B cell (primary cell): ENCODE measurements around the gene OXA1L. TPM values are rescaled to one million over a fixed set of nuclear protein-coding genes. Genes with fewer than 3 reads are reported as not detected.

Experiments
- ATAC-seq: fragments of 200-7000 bp; cut with Tn5 transposase; one replicate; pipeline ENCODE4 v1.10.0; 2021; ENCODE audit warnings: low read depth, mild to moderate bottlenecking, moderate number of reproducible peaks, moderate library complexity
- CTCF ChIA-PET: fragments of 350-600 bp; sonication (Branson Sonifier 250); formaldehyde crosslinking; loops from one replicate; lab custom pipeline; 2021; ENCODE audit warnings: antibody characterized with exemption, inconsistent platforms; lab: Charles Lee
- POLR2A ChIA-PET: fragments of 350-600 bp; sonication (Branson Sonifier 250); formaldehyde crosslinking; loops from one replicate; lab custom pipeline; 2021; ENCODE audit warnings: antibody characterized with exemption; lab: Charles Lee
- DNase-seq: peaks from one replicate; pipeline ENCODE4 v3.0.0; 2013
- H2AFZ ChIP-seq: 2 replicates; pipeline ENCODE4 v1.6.1; 2012; ENCODE audit warnings: mild to moderate bottlenecking, low read depth, low read length; ENCODE audit not compliant: insufficient read depth, poor library complexity, severe bottlenecking
- H3K27ac ChIP-seq, 2 donors: 1 replicate in 1 of 2; 2 replicates in 1 of 2; pipeline ENCODE4 v1.5.1; 2012 to 2013; ENCODE audit warnings: low read length in 2 of 2, mild to moderate bottlenecking in 2 of 2, moderate library complexity in 1 of 2
- H3K27me3 ChIP-seq, 4 experiments: fragments of 200-600 bp in 1 of 4; sonication (generic) in 1 of 4; replicated peaks in 1 of 4; 1 replicate in 2 of 4; 2 replicates in 2 of 4; pipeline versions ENCODE4 v1.6.1 to v1.7.0; 2013 to 2016; ENCODE audit warnings: low read length in 3 of 4, mild to moderate bottlenecking in 2 of 4, mixed read lengths in 1 of 4, moderate library complexity in 1 of 4; ENCODE audit not compliant: insufficient read depth in 4 of 4, control insufficient read depth in 3 of 4; ENCODE audit errors: control extremely low read depth in 1 of 4
- H3K36me3 ChIP-seq, 2 experiments: replicated peaks in 1 of 2; 1 replicate in 1 of 2; 2 replicates in 1 of 2; pipeline versions ENCODE4 v1.6.1 to v1.7.1; 2013; ENCODE audit warnings: low read length in 1 of 2; ENCODE audit not compliant: insufficient read depth in 2 of 2, control insufficient read depth in 1 of 2; ENCODE audit errors: control extremely low read depth in 1 of 2, extremely low read depth in 1 of 2
- H3K4me1 ChIP-seq, 2 donors: fragments of 200-600 bp in 1 of 2; sonication (generic) in 1 of 2; 1 replicate in 1 of 2; 2 replicates in 1 of 2; pipeline versions ENCODE4 v1.5.1 to v1.6.1; 2013 to 2017; ENCODE audit warnings: low read length in 2 of 2; ENCODE audit not compliant: control insufficient read depth in 2 of 2, insufficient read depth in 2 of 2
- H3K4me2 ChIP-seq: replicated peaks from 2 replicates; pipeline ENCODE3; 2012; ENCODE audit warnings: mild to moderate bottlenecking, low read depth, low read length; ENCODE audit not compliant: poor library complexity, severe bottlenecking
- H3K4me3 ChIP-seq, 5 experiments: fragments of 200-600 bp in 1 of 5; sonication (generic) in 1 of 5; 1 replicate in 3 of 5; 2 replicates in 2 of 5; pipeline versions ENCODE4 v1.5.1 to v1.7.0; 2011 to 2016; ENCODE audit warnings: low read length in 4 of 5, mild to moderate bottlenecking in 4 of 5, low read depth in 2 of 5, control low read depth in 1 of 5, moderate library complexity in 1 of 5; ENCODE audit not compliant: insufficient read depth in 1 of 5; ENCODE audit errors: control extremely low read depth in 1 of 5, extremely low read depth in 1 of 5
- H3K79me2 ChIP-seq: fragments of 200-600 bp; sonication (generic); one replicate; pipeline ENCODE4 v1.6.0; 2016; ENCODE audit warnings: low read length; ENCODE audit not compliant: control insufficient read depth, insufficient read depth
- H3K9ac ChIP-seq: fragments of 200-600 bp; sonication (generic); 2 replicates; pipeline ENCODE4 v1.6.1; 2017; ENCODE audit warnings: mild to moderate bottlenecking, low read length, moderate library complexity
- H3K9me3 ChIP-seq, 3 donors: one replicate each; pipeline versions ENCODE4 v1.6.1 to v1.7.1; 2013; ENCODE audit warnings: low read length in 2 of 3; ENCODE audit not compliant: control insufficient read depth in 2 of 3, insufficient read depth in 1 of 3; ENCODE audit errors: control extremely low read depth in 1 of 3
- H4K20me1 ChIP-seq: 2 replicates; pipeline ENCODE4 v1.6.0; 2012; ENCODE audit warnings: mild to moderate bottlenecking, low read length; ENCODE audit not compliant: insufficient read depth, control insufficient read depth, poor library complexity, severe bottlenecking
- H3K27ac Mint-ChIP-seq: one replicate; pipeline ENCODE4 v1.8.0; 2021; ENCODE audit warnings: mixed read lengths
- H3K27me3 Mint-ChIP-seq: one replicate; pipeline ENCODE4 v1.8.0; 2021; ENCODE audit warnings: mixed read lengths
- H3K4me1 Mint-ChIP-seq: one replicate; pipeline ENCODE4 v1.8.0; 2021; ENCODE audit warnings: mixed read lengths
- H3K4me3 Mint-ChIP-seq: one replicate; pipeline ENCODE4 v1.8.0; 2021; ENCODE audit warnings: mixed read lengths
- H3K9me3 Mint-ChIP-seq: one replicate; pipeline ENCODE4 v1.8.0; 2022; ENCODE audit warnings: mixed read lengths; ENCODE audit not compliant: insufficient read depth
- EZH2 ChIP-seq: IDR thresholded peaks from 2 replicates; pipeline ENCODE4 v1.6.1; 2012; ENCODE audit warnings: borderline replicate concordance, low read depth, mild to moderate bottlenecking, moderate library complexity, low read length; ENCODE audit not compliant: insufficient read depth, poor library complexity, severe bottlenecking
- WGBS: methylation state at CpG from one replicate; pipeline ENCODE4 v1.1.5; 2013; ENCODE audit warnings: missing lambda C conversion rate; ENCODE audit not compliant: insufficient coverage; 5-methylcytosine and 5-hydroxymethylcytosine counted together
- intact Hi-C: fragments of 100-400 bp; cut with micrococcal nuclease; formaldehyde crosslinking; loops from one replicate; pipeline ENCODE4 v1.10.0; 2022
- polyA plus RNA-seq: library from polyadenylated mRNA; depleted of rRNA; stranded (reverse); fragments of >200 nt; gene quantifications from 2 replicates; pipeline ENCODE4 v1.2.3, GENCODE V29; 2012
- total RNA-seq, 2 donors: library from RNA; stranded (reverse); fragments of 120-200 nt in 1 of 2; gene quantifications; 1 replicate in 1 of 2; 2 replicates in 1 of 2; pipeline versions ENCODE4 v1.2.3 to v1.2.4, GENCODE V29; 2013 to 2022
- TF ChIP-seq, protein P1 (sequence below): fragments of 200-600 bp; IDR thresholded peaks from one replicate; pipeline ENCODE4 v1.8.0; 2022; ENCODE audit warnings: antibody characterized with exemption, mild to moderate bottlenecking

OXA1L gene
- total and polyA plus RNA-seq, 2 donors (not counting 1 experiment from before 2014, with no cell fraction given), result 147 to 201 TPM

DNA sequence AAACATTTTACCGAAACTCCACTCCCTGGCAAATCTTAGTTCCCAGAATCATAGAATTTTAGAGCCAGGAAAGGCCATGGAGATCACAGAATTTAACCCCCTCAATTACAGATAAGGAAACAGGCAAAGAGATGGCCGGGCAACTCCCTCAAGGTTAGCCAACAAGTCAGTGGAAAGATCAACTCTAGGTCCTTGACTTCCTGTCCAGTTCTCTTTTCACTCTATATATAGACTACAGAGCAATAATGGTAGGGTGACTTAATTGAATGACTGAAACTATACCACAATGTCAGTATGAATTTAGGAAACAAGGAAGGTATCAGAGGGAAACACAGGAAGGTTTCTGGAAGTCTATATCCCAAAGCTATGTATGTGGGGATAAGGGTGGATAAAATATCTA lies 11.6 kb downstream of the OXA1L start:
- no peak for DNase-seq
- ChIA-PET POLR2A (interaction anchor here (1.3 kb wide), 1 partner anchor 51 kb away, joined by 6 read pairs; the partner anchor contains the start of gene MRPL52), CTCF (interaction anchor here (0.7 to 6.9 kb wide), 14 partner anchors 12 to 354 kb away, joined by 3 to 73 read pairs (median 4); partner anchors contain the start of gene SLC7A7)
- no peak for ATAC-seq
- Mint-ChIP-seq H3K4me1 (peaks cover 5% of the 10 kb centered on the region), H3K9me3 (no peaks in the 10 kb centered on the region), H3K27ac (peak overlapping the region; percentile 21), H3K4me3 (no peak overlapping the region), H3K27me3 (no peaks in the 10 kb centered on the region)
- H3K36me3 ChIP-seq, result peaks cover 1 to 27% of the 10 kb centered on the region in 2 experiments
- H4K20me1 ChIP-seq, result no peaks in the 10 kb centered on the region
- H3K27me3 ChIP-seq, result no peaks in the 10 kb centered on the region
- intact Hi-C loops, result no loop called here
- no peak overlapping the region for H3K4me2 ChIP-seq
- no peaks in the 10 kb centered on the region for H3K79me2 ChIP-seq
- TF ChIP-seq, protein P1, sequence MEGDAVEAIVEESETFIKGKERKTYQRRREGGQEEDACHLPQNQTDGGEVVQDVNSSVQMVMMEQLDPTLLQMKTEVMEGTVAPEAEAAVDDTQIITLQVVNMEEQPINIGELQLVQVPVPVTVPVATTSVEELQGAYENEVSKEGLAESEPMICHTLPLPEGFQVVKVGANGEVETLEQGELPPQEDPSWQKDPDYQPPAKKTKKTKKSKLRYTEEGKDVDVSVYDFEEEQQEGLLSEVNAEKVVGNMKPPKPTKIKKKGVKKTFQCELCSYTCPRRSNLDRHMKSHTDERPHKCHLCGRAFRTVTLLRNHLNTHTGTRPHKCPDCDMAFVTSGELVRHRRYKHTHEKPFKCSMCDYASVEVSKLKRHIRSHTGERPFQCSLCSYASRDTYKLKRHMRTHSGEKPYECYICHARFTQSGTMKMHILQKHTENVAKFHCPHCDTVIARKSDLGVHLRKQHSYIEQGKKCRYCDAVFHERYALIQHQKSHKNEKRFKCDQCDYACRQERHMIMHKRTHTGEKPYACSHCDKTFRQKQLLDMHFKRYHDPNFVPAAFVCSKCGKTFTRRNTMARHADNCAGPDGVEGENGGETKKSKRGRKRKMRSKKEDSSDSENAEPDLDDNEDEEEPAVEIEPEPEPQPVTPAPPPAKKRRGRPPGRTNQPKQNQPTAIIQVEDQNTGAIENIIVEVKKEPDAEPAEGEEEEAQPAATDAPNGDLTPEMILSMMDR, result no peak
- no peak for TF ChIP-seq EZH2
- no peak overlapping the region for H3K27ac ChIP-seq
- 90% methylated on average over 1 of the region's 2 CpGs for WGBS
- H3K9me3 ChIP-seq, result no peaks in the 10 kb centered on the region
- no peak overlapping the region for H2AFZ ChIP-seq
- H3K4me1 ChIP-seq, result no peaks in the 10 kb centered on the region
- H3K4me3 ChIP-seq, result no peak overlapping the region
- no peak overlapping the region for H3K9ac ChIP-seq

DNA sequence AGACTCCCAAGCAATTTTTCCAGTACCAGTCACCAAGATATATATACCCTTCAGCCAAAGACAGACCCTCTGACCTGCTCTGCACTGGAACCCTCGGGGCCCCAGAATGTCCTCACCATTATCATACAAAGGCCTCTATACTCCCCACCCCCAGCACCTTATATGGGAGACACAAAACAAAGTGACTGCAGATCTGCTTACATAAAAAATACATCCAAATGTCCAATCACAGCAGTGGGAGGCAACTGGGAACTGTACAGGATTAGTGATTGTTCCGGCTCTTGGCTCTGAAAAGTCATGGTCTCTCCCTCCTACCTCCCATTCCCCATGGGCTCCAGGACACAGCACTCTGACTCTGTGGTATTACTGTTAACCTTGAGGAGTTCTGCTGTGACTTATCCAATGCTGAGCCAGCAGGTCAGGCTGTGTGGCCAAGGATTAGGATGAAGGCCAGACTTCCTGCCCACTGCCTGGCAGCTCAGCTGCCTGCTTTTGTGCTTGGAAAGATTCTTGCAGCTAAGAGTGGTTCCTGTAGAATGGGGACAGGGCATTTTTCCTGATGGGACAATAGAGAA lies 13.7 kb downstream of the OXA1L start:
- Mint-ChIP-seq H3K9me3 (no peaks in the 10 kb centered on the region), H3K27me3 (no peaks in the 10 kb centered on the region), H3K4me1 (peaks cover 5% of the 10 kb centered on the region), H3K27ac (peak overlapping the region; percentile 60), H3K4me3 (no peak overlapping the region)
- Histone ChIP-seq H3K4me2 (no peak overlapping the region), H3K9ac (no peak overlapping the region), H3K27ac (no peak overlapping the region), H3K9me3 (no peaks in the 10 kb centered on the region), H4K20me1 (no peaks in the 10 kb centered on the region), H3K36me3 (peaks cover 0 to 16% of the 10 kb centered on the region in 2 experiments), H2AFZ (no peak overlapping the region), H3K79me2 (no peaks in the 10 kb centered on the region), H3K4me1 (no peaks in the 10 kb centered on the region), H3K27me3 (no peaks in the 10 kb centered on the region), H3K4me3 (no peak overlapping the region)
- 92% methylated on average over 1 of the region's 2 CpGs for WGBS
- DNase-seq (no peak), ATAC-seq (no peak)
- ChIA-PET POLR2A (no interaction called here), CTCF (interaction anchor here (0.6 to 4.2 kb wide), 3 partner anchors 43 to 73 kb away, joined by 3 to 22 read pairs (median 3); no protein-coding TSS in a partner anchor)
- TF ChIP-seq EZH2, result no peak
- TF ChIP-seq, protein P1, result no peak
- intact Hi-C loops, result no loop called here
